Forelimb muscle (tissue), 1 donor: ENCODE results near the gene MRPL45. TPM values are rescaled to one million over a fixed set of nuclear protein-coding genes. Genes with fewer than 3 reads are reported as not detected.

ENCODE experiments used
- polyA plus RNA-seq: library from polyadenylated mRNA; unstranded; fragments of 120-200 nt; gene quantifications from one replicate; pipeline ENCODE4 v1.2.1, GENCODE V29; 2013; ENCODE audit not compliant: insufficient read length

Gene MRPL45
- polyA plus RNA-seq, 1 donor = 63.8 TPM

Other genes with a start within 250 kb of the MRPL45 start
- gene TBC1D3C, start 228.5 kb upstream of the MRPL45 start, polyA plus RNA-seq = not detected
- gene TBC1D3E, start 169.2 kb upstream of the MRPL45 start, polyA plus RNA-seq = not detected
- not detected for gene TBC1D3, start 104.6 kb upstream of the MRPL45 start, polyA plus RNA-seq
- 0.38 TPM for gene GPR179, start 46.8 kb downstream of the MRPL45 start, polyA plus RNA-seq
- gene SOCS7, start 54.7 kb downstream of the MRPL45 start, polyA plus RNA-seq = 17.9 TPM
- gene ARHGAP23, start 131.3 kb downstream of the MRPL45 start, polyA plus RNA-seq = 25.1 TPM